K562 (cell line): ENCODE measurements around the gene UTP11. TPM values are rescaled to one million over a fixed set of nuclear protein-coding genes. Genes with fewer than 3 reads are reported as not detected.

Source experiments
- ATAC-seq: fragments of 200-7000 bp; cut with Tn5 transposase; 3 replicates; pipeline ENCODE4 v1.9.1; 2020; ENCODE audit warnings: moderate library complexity
- BruUV-seq: library from RNA; stranded (reverse); fragments of 400-500 nt; replicated peaks from 2 replicates; lab custom pipeline; 2021; lab: Mats Ljungman, UMichigan
- CTCF ChIA-PET: fragments of 300-600 bp; formaldehyde crosslinking; extraction: SDS; loops from one replicate; lab custom pipeline; 2021; ENCODE audit warnings: low intra/inter-chr PET ratio; lab: Yijun Ruan, JAX
- POLR2A ChIA-PET: fragments of 300-600, 350-650 bp; sonication (Branson Sonifier 250); formaldehyde crosslinking; extraction: SDS; loops from one replicate; lab custom pipeline; 2021; ENCODE audit warnings: antibody characterized with exemption, inconsistent platforms; lab: Yijun Ruan, JAX
- DNase-seq, 4 experiments: peaks; one replicate each; pipeline versions ENCODE4 v3.0.0 to v3.0.0-alpha.2; 2011 to 2018; ENCODE audit warnings: low spot score in 3 of 4, mixed read lengths in 3 of 4; ENCODE audit errors: extremely low read depth in 1 of 4
- FAIRE-seq: peaks from 2 replicates; lab custom pipeline; 2011; peaks lifted over from hg19 to GRCh38; lab: Jason Lieb, UNC
- H2AFZ ChIP-seq: 2 replicates; pipeline ENCODE4 v1.6.0; 2011; ENCODE audit warnings: low read depth, low read length, control low read depth, inconsistent platforms
- H3K27ac ChIP-seq: fragments of 200-600 bp; 3 replicates; pipeline ENCODE4 v1.8.0; 2011; ENCODE audit warnings: low read depth, mild to moderate bottlenecking, control low read depth, inconsistent platforms, low read length, moderate library complexity, mixed read lengths; ENCODE audit errors: extremely low read depth
- H3K27me3 ChIP-seq, 2 experiments: fragments of 300-600 bp in 1 of 2; 2 replicates in 1 of 2; 3 replicates in 1 of 2; pipeline versions ENCODE4 v1.6.0 to v1.8.0; 2011; ENCODE audit warnings: inconsistent platforms in 2 of 2, low read length in 2 of 2, mild to moderate bottlenecking in 1 of 2, mixed read lengths in 1 of 2, moderate library complexity in 1 of 2; ENCODE audit not compliant: control insufficient read depth in 2 of 2, insufficient read depth in 2 of 2
- H3K36me3 ChIP-seq: fragments of 300-600 bp; 3 replicates; pipeline ENCODE4 v1.8.0; 2011; ENCODE audit warnings: mild to moderate bottlenecking, low read length, inconsistent platforms; ENCODE audit not compliant: control insufficient read depth, insufficient read depth
- H3K4me1 ChIP-seq, 2 experiments: fragments of 200-600 bp in 1 of 2; replicated peaks in 1 of 2; 2 replicates in 1 of 2; 3 replicates in 1 of 2; pipeline versions ENCODE4 v1.5.1 to v1.8.0; 2011; ENCODE audit warnings: inconsistent platforms in 2 of 2, low read length in 2 of 2, mild to moderate bottlenecking in 1 of 2, mixed read lengths in 1 of 2, moderate library complexity in 1 of 2; ENCODE audit not compliant: control insufficient read depth in 2 of 2, insufficient read depth in 2 of 2
- H3K4me2 ChIP-seq: 2 replicates; pipeline ENCODE4 v1.6.1; 2011; ENCODE audit warnings: low read length, control low read depth, inconsistent platforms, mixed read lengths; ENCODE audit not compliant: insufficient read depth
- H3K4me3 ChIP-seq: fragments of 200-600 bp; sonication (generic), shearing (Covaris generic); 2 replicates; pipeline ENCODE4 v1.5.1; 2016; ENCODE audit warnings: control low read depth, inconsistent platforms
- H3K79me2 ChIP-seq: fragments of 200-600 bp; 3 replicates; pipeline ENCODE4 v1.8.0; 2011; ENCODE audit warnings: low read length, inconsistent platforms; ENCODE audit not compliant: control insufficient read depth, insufficient read depth
- H3K9ac ChIP-seq, 2 experiments: 2 replicates each; pipeline versions ENCODE4 v1.6.0 to v1.6.1; 2011; ENCODE audit warnings: low read depth in 2 of 2, low read length in 2 of 2, control low read depth in 1 of 2, inconsistent platforms in 1 of 2, mild to moderate bottlenecking in 1 of 2, mixed read lengths in 1 of 2; ENCODE audit not compliant: insufficient read depth in 1 of 2
- H3K9me1 ChIP-seq: one replicate; pipeline ENCODE4 v1.6.0; 2011; ENCODE audit warnings: inconsistent platforms, mild to moderate bottlenecking, low read length, moderate library complexity; ENCODE audit not compliant: control insufficient read depth, insufficient read depth
- H3K9me3 ChIP-seq: replicated peaks from 2 replicates; pipeline ENCODE4 v1.5.1; 2011; ENCODE audit warnings: low read depth, low read length, inconsistent platforms; ENCODE audit not compliant: control insufficient read depth, insufficient read depth
- H4K20me1 ChIP-seq: replicated peaks from 2 replicates; pipeline ENCODE4 v1.6.1; 2011; ENCODE audit warnings: low read length, inconsistent platforms, mixed read lengths; ENCODE audit not compliant: control insufficient read depth, insufficient read depth
- CGGBP1 ChIP-seq: fragments of 250-450 bp; sonication (Bioruptor Pico); IDR thresholded peaks from 2 replicates; pipeline ENCODE4 v1.9.0; 2021; ENCODE audit warnings: mild to moderate bottlenecking
- DACH1 ChIP-seq: fragments of 450-650 bp; IDR thresholded peaks from 2 replicates; pipeline ENCODE4 v1.6.1; 2018; ENCODE audit not compliant: partially characterized antibody
- FUS ChIP-seq: fragments of 200-400 bp; formaldehyde crosslinking; optimal IDR thresholded peaks from 2 replicates; pipeline ENCODE3; 2017; ENCODE audit warnings: low read depth, low read length
- NCOA4 ChIP-seq: fragments of 450-650 bp; IDR thresholded peaks from 2 replicates; pipeline ENCODE4 v1.6.1; 2018; ENCODE audit warnings: mild to moderate bottlenecking; ENCODE audit not compliant: partially characterized antibody
- NFXL1 ChIP-seq: fragments of 450-650 bp; formaldehyde crosslinking; IDR thresholded peaks from 2 replicates; pipeline ENCODE4 v1.4.0; 2021; ENCODE audit warnings: mild to moderate bottlenecking
- NR2F6 ChIP-seq: fragments of 450-650 bp; formaldehyde crosslinking; IDR thresholded peaks from 2 replicates; pipeline ENCODE4 v1.4.0; 2020; ENCODE audit warnings: mild to moderate bottlenecking
- PTBP1 ChIP-seq: fragments of 200-400 bp; formaldehyde crosslinking; IDR thresholded peaks from 2 replicates; pipeline ENCODE4 v1.6.1; 2017; ENCODE audit warnings: low read depth, low read length
- SMARCA5 ChIP-seq: fragments of 450-650 bp; IDR thresholded peaks from 2 replicates; pipeline ENCODE4 v1.6.1; 2016
- TOE1 ChIP-seq, 2 experiments: fragments of 450-650 bp in 1 of 2; sonication (generic) in 1 of 2; formaldehyde crosslinking in 1 of 2; IDR thresholded peaks; 2 replicates each; pipeline versions ENCODE4 v1.7.1 to v1.8.0; 2016 to 2022; ENCODE audit warnings: borderline replicate concordance in 2 of 2, mild to moderate bottlenecking in 2 of 2, antibody characterized with exemption in 1 of 2, inconsistent platforms in 1 of 2, low read depth in 1 of 2, missing genetic modification reagents in 1 of 2, moderate library complexity in 1 of 2
- YBX1 ChIP-seq: fragments of 450-650 bp; IDR thresholded peaks from 2 replicates; pipeline ENCODE4 v1.7.1; 2016; ENCODE audit warnings: mild to moderate bottlenecking
- ZBTB1 ChIP-seq: sonication (generic); formaldehyde crosslinking; IDR thresholded peaks from 2 replicates; pipeline ENCODE4 v1.8.1; 2023; ENCODE audit warnings: missing genetic modification reagents, low read depth, mild to moderate bottlenecking, borderline replicate concordance
- ZBTB33 ChIP-seq: sonication (generic); formaldehyde crosslinking; IDR thresholded peaks from 2 replicates; pipeline ENCODE4 v1.8.1; 2023; ENCODE audit warnings: mild to moderate bottlenecking, missing genetic modification reagents
- ZFP30 ChIP-seq: fragments of 250-450 bp; sonication (Bioruptor Pico); IDR thresholded peaks from 2 replicates; pipeline ENCODE4 v1.8.0; 2022; ENCODE audit warnings: moderate library complexity, mild to moderate bottlenecking, inconsistent platforms, borderline replicate concordance
- ZNF121 ChIP-seq: sonication (generic); formaldehyde crosslinking; conservative IDR thresholded peaks from 2 replicates; pipeline ENCODE4 v1.8.0; 2022; ENCODE audit warnings: missing genetic modification reagents
- ZNF311 ChIP-seq: fragments of 250-450 bp; sonication (Bioruptor Pico); IDR thresholded peaks from 2 replicates; pipeline ENCODE4 v1.4.0; 2020; ENCODE audit warnings: mild to moderate bottlenecking, moderate library complexity
- ZNF316 ChIP-seq: fragments of 450-650 bp; IDR thresholded peaks from 2 replicates; pipeline ENCODE4 v1.6.1; 2016
- WGBS: fragments of 100-300 bp; shearing (Covaris generic); methylation state at CpG from one replicate; pipeline ENCODE4 v1.1.6; 2016; ENCODE audit warnings: low coverage, mixed read lengths; ENCODE audit not compliant: insufficient coverage; ENCODE audit errors: missing lambda C conversion rate; 5-methylcytosine and 5-hydroxymethylcytosine counted together
- in situ Hi-C: fragments of 300-500 bp; cut with MboI; formaldehyde crosslinking; loops from 4 replicates; pipeline ENCODE4 v1.15.0; 2018; ENCODE audit warnings: inconsistent platforms, mixed read lengths
- intact Hi-C: fragments of 100-400 bp; cut with micrococcal nuclease; formaldehyde crosslinking; loops from 2 replicates; pipeline ENCODE4 v1.14.2; 2022
- polyA plus RNA-seq, 8 experiments: library from polyadenylated mRNA; depleted of rRNA in 4 of 8; stranded (reverse) in 5 of 8; unstranded in 3 of 8; fragments of >200 nt; fragmentation: Nextera tagmentation in 2 of 8; fragmentation: Illumina TruSeq in 1 of 8; extraction: Ambion mirVana in 2 of 8; extraction: Trizol in 1 of 8; gene quantifications; 2 replicates each; pipeline versions ENCODE4 v1.2.1 to v1.2.3, GENCODE V29; 2011 to 2014; ENCODE audit warnings: inconsistent platforms in 1 of 8, missing spikeins in 1 of 8
- total RNA-seq, 7 experiments: library from RNA; depleted of rRNA in 6 of 7; stranded (reverse); fragments of >200 nt in 6 of 7; fragmentation: Illumina TruSeq in 2 of 7; extraction: Trizol in 2 of 7; gene quantifications; 2 replicates each; pipeline versions ENCODE4 v1.2.1 to v1.2.3, GENCODE V29; 2011 to 2021; ENCODE audit warnings: low replicate concordance in 1 of 7
- TF ChIP-seq, protein P1 (sequence below): sonication (generic); formaldehyde crosslinking; IDR thresholded peaks from 2 replicates; pipeline ENCODE4 v1.8.0; 2022; ENCODE audit warnings: mild to moderate bottlenecking, missing genetic modification reagents, borderline replicate concordance
- TF ChIP-seq, protein P2 (sequence below): fragments of 450-650 bp; conservative IDR thresholded peaks from 2 replicates; pipeline ENCODE4 v1.6.1; 2016; ENCODE audit warnings: missing genetic modification characterization, low read depth, mild to moderate bottlenecking, missing compliant biosample characterization, moderate library complexity

The UTP11 gene
- total and polyA plus RNA-seq, 9 of the 15 experiments (the other 6 are each of a cell fraction or from before 2014, with no cell fraction given), result 91.1 to 378 (median 221) TPM

DNA sequence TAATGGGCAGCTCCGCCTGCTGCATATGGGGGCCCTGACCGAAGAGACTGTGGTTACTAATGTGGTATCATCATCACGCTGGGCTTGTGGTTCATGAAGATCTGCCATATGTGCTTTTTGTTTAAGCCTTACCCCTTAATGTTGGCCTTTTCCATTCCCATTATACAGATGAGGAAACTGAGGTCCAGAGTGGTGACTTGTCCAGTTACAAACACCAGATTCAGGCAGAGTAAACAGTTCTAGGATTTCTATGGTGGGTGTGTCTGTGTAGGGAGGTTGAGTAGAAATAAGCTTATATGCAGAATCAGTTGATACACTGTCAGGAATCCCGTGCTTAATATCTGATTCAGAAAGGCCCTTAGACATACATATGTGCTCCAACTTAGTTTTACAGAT, 691 bp downstream of the UTP11 start:
- H3K9me3 ChIP-seq, result no peaks in the 10 kb centered on the region
- no peaks in the 10 kb centered on the region for H3K27me3 ChIP-seq
- H4K20me1 ChIP-seq, result 0 out of 2 replicates have a peak, but pooled peaks cover 7% of the 10 kb centered on the region
- peaks cover 48% of the 10 kb centered on the region for H3K36me3 ChIP-seq
- peak overlapping the region; percentile 99 for H3K4me2 ChIP-seq
- intact Hi-C loops, result loop anchor here (5.0 kb wide), 1 partner anchor 321 kb away; the partner anchor contains the start of gene CDCA8
- peak overlapping the region; percentile 89 for H3K4me3 ChIP-seq
- FAIRE-seq (peak; percentile 19), DNase-seq (peak in 1 of 4 experiments; percentile 60), ATAC-seq (no peak)
- H3K79me2 ChIP-seq, result peaks cover 68% of the 10 kb centered on the region
- CTCF ChIA-PET, result no interaction called here
- no peaks in the 10 kb centered on the region for H3K9me1 ChIP-seq
- H3K4me1 ChIP-seq, result peaks cover 25 to 61% of the 10 kb centered on the region in 2 experiments
- H3K9ac ChIP-seq, result peak overlapping the region; percentile 96 to 99
- BruUV-seq, result TSS peak; percentile 61
- H2AFZ ChIP-seq, result peak overlapping the region; percentile 93
- WGBS, result 2% methylated on average over 4 of the region's 4 CpGs
- H3K27ac ChIP-seq, result peak overlapping the region; percentile 98
- POLR2A ChIA-PET, result interaction anchor here (0.7 to 6.7 kb wide), 8 partner anchors 10 to 883 kb away, joined by 3 to 71 read pairs (median 8); no protein-coding TSS in a partner anchor
- in situ Hi-C loops, result no loop called here
- TF ChIP-seq ZFP30 (CRISPR knock-in tag) (no peak), NFXL1 (no peak), SMARCA5 (peak; percentile 96), FUS (no peak), ZBTB1 (CRISPR knock-in tag) (peak; percentile 79; the same call in 1 of the 2 replicates), PTBP1 (0 out of 2 replicates have a peak, but pooled peaks have one; percentile 65), TOE1 (IDR thresholded peaks at IDR 0.05; ENCODE audit: borderline replicate concordance) (no peak), TOE1 (CRISPR knock-in tag; IDR thresholded peaks at IDR 0.05; ENCODE audit: borderline replicate concordance, low read depth) (no peak), DACH1 (no peak), ZBTB33 (CRISPR knock-in tag) (peak; percentile 8; the same call in 1 of the 2 replicates), NR2F6 (CRISPR knock-in tag) (no peak), ZNF316 (0 out of 2 replicates have a peak, but pooled peaks have one; percentile 3), CGGBP1 (CRISPR knock-in tag) (no peak), YBX1 (no peak), ZNF311 (CRISPR knock-in tag) (no peak), NCOA4 (peak; percentile 58), ZNF121 (peak; percentile 53)
- TF ChIP-seq, protein P1, sequence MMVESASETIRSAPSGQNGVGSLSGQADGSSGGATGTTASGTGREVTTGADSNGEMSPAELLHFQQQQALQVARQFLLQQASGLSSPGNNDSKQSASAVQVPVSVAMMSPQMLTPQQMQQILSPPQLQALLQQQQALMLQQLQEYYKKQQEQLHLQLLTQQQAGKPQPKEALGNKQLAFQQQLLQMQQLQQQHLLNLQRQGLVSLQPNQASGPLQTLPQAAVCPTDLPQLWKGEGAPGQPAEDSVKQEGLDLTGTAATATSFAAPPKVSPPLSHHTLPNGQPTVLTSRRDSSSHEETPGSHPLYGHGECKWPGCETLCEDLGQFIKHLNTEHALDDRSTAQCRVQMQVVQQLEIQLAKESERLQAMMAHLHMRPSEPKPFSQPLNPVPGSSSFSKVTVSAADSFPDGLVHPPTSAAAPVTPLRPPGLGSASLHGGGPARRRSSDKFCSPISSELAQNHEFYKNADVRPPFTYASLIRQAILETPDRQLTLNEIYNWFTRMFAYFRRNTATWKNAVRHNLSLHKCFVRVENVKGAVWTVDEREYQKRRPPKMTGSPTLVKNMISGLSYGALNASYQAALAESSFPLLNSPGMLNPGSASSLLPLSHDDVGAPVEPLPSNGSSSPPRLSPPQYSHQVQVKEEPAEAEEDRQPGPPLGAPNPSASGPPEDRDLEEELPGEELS (CRISPR knock-in tag), result 0 out of 2 replicates have a peak, but pooled peaks have one; percentile 5
- TF ChIP-seq, protein P2, sequence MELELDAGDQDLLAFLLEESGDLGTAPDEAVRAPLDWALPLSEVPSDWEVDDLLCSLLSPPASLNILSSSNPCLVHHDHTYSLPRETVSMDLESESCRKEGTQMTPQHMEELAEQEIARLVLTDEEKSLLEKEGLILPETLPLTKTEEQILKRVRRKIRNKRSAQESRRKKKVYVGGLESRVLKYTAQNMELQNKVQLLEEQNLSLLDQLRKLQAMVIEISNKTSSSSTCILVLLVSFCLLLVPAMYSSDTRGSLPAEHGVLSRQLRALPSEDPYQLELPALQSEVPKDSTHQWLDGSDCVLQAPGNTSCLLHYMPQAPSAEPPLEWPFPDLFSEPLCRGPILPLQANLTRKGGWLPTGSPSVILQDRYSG, result no peak; the same call in 1 of the 2 replicates
